IPS-NIHi7 (cell line): Measurements from ENCODE around the gene CSDE1.
"Not testable (repeated sequence)": the region's sequence is repeated elsewhere in the genome, so short reads cannot be mapped to it uniquely, and the experiment has no call there.

Source experiments
- DNase-seq: peaks from one replicate; pipeline ENCODE4 v3.0.0; 2012; ENCODE audit warnings: mixed read lengths; ENCODE audit errors: extremely low spot score

The CSDE1 gene

GRCh38 chr1:114757455-114758255 is at the start of gene CSDE1:
TSS of gene CSDE1 (minus strand) at chr1:114757984. CDS start at chr1:114739890, 18,094 bp downstream.
- DNase-seq = peak; percentile 94

DNA sequence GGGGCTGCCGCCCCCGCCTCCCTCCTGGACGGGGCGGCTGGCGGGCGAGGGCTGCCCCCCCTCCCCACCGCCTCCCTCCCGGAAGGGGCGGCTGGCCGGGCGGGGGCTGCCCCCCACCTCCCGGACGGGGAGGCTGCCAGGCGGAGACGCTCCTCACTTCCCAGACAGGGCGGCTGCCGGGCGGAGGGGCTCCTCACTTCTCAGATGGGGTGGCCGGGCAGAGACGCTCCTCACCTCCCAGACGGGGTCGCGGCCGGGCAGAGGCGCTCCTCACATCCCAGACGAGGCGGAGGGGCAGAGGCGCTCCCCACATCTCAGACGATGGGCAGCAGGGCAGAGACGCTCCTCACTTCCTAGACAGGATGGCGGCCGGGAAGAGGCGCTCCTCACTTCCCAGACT is 46.7 kb upstream of the CSDE1 start:
- not testable (repeated sequence) for DNase-seq

DNA sequence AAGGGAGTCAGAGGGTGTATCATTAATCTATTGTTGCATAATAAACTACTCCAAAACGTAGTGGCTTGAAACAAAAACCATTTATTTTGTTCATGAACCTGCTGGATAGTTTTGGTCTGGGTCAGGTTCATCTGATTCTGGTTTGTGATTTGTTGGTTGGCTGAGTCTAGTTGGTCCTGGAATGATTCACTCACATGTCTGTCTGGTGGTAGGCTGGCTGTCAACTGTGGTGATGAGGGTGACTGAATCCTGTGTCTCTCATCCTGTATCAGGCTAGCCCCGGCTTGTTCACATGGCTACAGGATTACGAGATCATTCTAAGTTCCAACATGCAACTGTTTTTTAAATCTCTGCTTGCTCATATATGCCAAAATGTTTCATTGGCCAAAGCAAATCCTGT is 45.2 kb upstream of the CSDE1 start:
- no peak for DNase-seq

DNA sequence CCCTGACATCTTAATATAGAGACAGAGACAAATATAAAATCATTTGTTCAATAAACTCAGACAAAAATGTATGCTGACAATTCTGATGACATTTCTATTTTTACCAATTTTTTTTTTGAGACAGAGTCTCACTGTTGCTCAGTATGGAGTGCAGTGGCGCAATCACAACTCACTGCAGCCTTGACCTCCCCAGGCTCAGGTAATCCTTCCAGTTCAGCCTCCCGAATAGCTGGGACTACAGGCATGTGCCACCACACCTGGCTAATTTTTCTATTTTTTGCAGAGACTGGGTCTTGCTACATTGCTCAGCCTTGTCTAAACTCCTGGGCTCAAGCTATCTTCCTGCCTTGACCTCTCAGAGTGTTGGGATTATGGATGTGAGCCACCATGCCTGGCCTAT is 36.3 kb upstream of the CSDE1 start:
- DNase-seq = no peak

DNA sequence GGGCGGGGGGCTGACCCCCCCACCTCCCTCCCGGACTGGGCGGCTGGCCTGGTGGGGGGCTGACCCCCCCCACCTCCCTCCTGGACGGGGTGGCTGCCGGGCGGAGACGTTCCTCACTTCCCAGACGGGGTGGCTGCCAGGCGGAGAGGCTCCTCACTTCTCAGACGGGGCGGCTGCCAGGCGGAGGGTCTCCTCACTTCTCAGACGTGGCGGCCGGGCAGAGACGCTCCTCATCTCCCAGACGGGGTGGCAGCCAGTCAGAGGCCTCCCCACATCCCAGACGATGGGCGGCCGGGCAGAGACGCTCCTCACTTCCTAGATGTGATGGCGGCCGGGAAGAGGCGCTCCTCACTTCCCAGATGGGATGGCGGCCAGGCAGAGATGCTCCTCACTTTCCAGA is 32.8 kb upstream of the CSDE1 start:
- DNase-seq = not testable (repeated sequence)

GRCh38 chr1:114786440-114786839 is 28.7 kb upstream of the CSDE1 start:
- not testable (repeated sequence) for DNase-seq

- DNase-seq = no peak
Measured at GRCh38 chr1:114782476-114782875, 24.7 kb upstream of the CSDE1 start.

GRCh38 chr1:114780344-114781226 is 22.8 kb upstream of the CSDE1 start, which contains the start of gene SIKE1:
TSS of gene SIKE1 (minus strand) at chr1:114780685. CDS start at chr1:114780607, 78 bp downstream.
- peak; percentile 95 for DNase-seq

GRCh38 chr1:114779722-114780121 is 21.9 kb upstream of the CSDE1 start:
- DNase-seq = no peak

DNA sequence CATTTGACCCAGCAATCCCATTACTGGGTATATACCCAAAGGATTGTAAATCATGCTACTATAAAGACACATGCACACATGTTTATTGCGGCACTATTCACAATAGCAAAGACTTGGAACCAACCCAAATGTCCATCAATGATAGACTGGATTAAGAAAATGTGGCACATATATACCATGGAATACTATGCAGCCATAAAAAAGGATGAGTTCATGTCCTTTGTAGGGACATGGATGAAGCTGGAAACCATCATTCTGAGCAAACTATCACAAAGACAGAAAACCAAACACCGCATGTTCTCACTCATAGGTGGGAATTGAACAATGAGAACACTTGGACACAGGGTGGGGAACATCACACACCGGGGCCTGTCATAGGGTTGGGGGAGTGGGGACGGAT is 18.9 kb upstream of the CSDE1 start:
- DNase-seq = not testable (repeated sequence)

GRCh38 chr1:114771992-114772391 is 14.2 kb upstream of the CSDE1 start:
- DNase-seq = no peak

DNA sequence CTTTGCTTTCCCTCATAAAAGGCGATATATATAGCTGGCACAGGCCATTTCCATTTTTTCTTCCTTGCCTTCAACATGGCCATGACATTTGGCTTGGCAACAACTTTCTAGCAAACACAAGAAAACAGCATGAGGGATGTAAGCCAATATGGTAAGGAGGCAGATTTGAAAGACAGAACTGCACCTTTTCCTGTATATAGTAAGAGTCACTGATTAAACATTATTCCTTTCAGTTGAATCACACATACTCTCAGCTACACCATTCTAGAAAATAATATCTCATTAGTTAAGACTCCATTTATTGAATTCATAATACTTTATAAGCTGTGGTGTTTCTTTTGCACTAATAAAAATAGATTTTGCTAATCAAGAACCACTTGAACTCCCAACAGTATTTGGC is 13.2 kb upstream of the CSDE1 start:
- no peak for DNase-seq

GRCh38 chr1:114764689-114765088 is 6.9 kb upstream of the CSDE1 start:
- no peak for DNase-seq

DNA sequence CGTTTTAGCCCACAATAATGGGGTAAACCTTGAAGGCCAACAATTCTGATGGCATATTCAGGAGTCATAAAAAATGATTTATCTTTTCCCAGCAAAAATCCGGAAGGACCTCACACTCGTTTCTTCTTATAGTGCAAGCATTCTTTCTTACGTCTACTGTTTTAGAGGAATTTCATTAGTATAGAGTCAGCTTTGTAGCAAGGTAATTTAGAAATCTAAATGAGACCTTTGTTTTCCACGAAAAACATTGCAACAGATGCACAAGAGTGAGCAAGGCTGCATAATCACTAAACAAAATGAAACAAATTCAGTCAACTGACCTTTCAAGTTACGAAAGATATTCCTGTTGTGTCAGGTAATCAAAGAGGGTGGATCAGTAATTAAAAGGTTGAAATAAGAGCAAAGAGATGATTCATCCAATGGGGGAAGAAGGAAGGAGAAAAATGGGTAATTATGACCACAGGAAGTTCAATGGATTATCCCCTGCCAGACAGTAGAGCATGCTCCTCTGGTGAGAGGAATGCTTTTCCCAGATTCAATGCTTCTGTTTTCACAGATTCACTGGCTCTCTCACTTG is 560 bp upstream of the CSDE1 start:
- DNase-seq = no peak

DNA sequence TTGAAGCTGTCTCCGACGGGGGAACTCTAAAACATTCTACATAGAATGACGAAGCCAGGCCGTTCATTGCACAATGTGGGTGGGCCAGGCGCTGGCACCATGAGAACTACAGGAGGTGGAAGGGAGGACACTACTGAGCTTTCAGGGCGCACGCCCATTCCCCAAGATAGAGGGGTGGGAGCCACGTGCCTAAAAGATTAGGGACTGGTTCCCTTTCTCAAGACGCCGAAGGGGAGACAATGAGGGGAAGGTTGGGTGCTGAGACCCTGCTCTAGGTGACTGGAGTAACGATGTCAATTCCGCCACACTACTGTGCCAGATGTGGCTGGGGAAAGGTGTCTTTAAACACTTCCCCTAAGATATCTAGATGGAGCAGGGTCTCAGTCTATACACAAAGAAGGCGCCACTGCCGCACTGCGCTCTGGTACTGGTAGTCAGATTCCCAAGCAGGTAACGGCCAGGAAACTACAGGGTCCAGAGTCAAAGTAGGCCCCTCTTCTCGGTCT is 782 bp downstream of the CSDE1 start:
- DNase-seq = peak; percentile 27

GRCh38 chr1:114756009-114756892 is 1.5 kb downstream of the CSDE1 start:
- no peak for DNase-seq

DNA sequence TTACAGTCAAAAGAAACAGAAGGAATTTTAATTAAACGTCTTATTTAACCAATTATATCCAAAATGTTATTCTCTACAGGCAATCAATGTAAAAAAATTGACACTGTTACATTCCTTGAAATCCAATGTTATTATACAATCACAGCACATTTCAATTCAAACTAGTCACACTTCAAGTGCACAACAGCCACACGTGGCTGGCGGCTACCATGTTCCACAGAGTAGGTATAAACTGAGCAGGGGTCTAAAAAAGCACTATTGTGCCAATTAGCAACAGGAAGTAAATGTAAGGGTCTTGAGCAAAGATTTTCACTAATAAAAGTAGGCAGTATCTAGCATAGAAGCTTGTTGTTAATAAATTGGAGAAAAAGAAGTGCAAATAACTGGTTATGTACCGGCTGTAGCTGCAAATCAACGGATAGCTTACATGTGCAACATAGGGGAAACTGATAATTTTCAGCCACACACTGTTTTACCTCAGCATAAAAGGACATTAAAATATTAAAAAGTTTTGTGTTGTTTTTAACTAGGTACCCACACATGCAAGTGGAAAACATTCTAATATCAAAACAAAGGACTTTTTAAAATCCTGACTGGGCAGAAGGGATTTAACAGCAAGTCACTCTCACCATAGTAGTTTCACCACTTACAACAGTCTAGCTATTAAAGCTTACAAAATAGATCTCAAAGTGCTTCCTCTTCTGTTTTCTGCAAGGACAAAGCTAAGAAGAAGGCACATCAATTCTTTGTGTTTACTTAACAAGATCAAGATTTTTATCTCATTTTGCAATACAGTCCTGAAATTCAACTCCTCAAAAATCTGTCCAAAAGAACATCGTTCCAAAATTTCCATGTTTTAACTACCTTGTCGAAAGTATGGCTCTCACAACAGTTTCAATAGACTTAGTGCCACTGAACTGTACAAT is 2.5 kb downstream of the CSDE1 start:
- DNase-seq = no peak

- not testable (repeated sequence) for DNase-seq
Measured at GRCh38 chr1:114753702-114754101, 4.1 kb downstream of the CSDE1 start.

GRCh38 chr1:114753143-114753542 is 4.6 kb downstream of the CSDE1 start:
- no peak for DNase-seq

GRCh38 chr1:114750780-114751179 is 7.0 kb downstream of the CSDE1 start:
- DNase-seq = no peak
